Fibroblast of the conjunctiva (primary cell): ENCODE results near the gene LMF1.

Source experiments
- DNase-seq: peaks from one replicate; pipeline ENCODE4 v3.0.0-alpha.2; 2010; ENCODE audit warnings: low read depth

LMF1 gene

GRCh38 chr16:879461-879861 is 91.3 kb downstream of the LMF1 start:
- DNase-seq, result no peak

- DNase-seq, result no peak
Measured at GRCh38 chr16:878886-879285, 91.9 kb downstream of the LMF1 start.

GRCh38 chr16:878072-878784 is 92.6 kb downstream of the LMF1 start:
- DNase-seq, result no peak

- no peak for DNase-seq
Measured at GRCh38 chr16:877242-878071, 93.3 kb downstream of the LMF1 start.

- DNase-seq, result no peak
Measured at GRCh38 chr16:876523-877241, 94.1 kb downstream of the LMF1 start.

GRCh38 chr16:876041-876335 is 94.8 kb downstream of the LMF1 start:
- no peak for DNase-seq

- no peak for DNase-seq
Measured at GRCh38 chr16:875182-876040, 95.4 kb downstream of the LMF1 start.

- DNase-seq, result no peak
Measured at GRCh38 chr16:874366-875181, 96.2 kb downstream of the LMF1 start.

- no peak for DNase-seq
Measured at GRCh38 chr16:873889-874288, 96.9 kb downstream of the LMF1 start.

- DNase-seq, result no peak
Measured at GRCh38 chr16:873243-873661, 97.5 kb downstream of the LMF1 start.

GRCh38 chr16:872436-873242 is 98.1 kb downstream of the LMF1 start:
- DNase-seq, result no peak

- no peak for DNase-seq
Measured at GRCh38 chr16:871562-872345, 99.0 kb downstream of the LMF1 start.

GRCh38 chr16:870856-871561 is 99.8 kb downstream of the LMF1 start:
- DNase-seq, result no peak

- no peak for DNase-seq
Measured at GRCh38 chr16:869823-870641, 100.8 kb downstream of the LMF1 start.

GRCh38 chr16:868846-869822 is 101.7 kb downstream of the LMF1 start:
- DNase-seq, result no peak

GRCh38 chr16:868386-868755 is 102.4 kb downstream of the LMF1 start:
- DNase-seq, result no peak
